T1000 (cell line): ENCODE results near the gene HID1.
"Not testable (repeated sequence)": the region's sequence is repeated elsewhere in the genome, so short reads cannot be mapped to it uniquely, and the experiment has no call there.

Source experiments
- DNase-seq: peaks from one replicate; lab custom pipeline; 2025; ENCODE audit warnings: mixed read lengths; lab: John Stamatoyannopoulos, UW

HID1 gene

DNA sequence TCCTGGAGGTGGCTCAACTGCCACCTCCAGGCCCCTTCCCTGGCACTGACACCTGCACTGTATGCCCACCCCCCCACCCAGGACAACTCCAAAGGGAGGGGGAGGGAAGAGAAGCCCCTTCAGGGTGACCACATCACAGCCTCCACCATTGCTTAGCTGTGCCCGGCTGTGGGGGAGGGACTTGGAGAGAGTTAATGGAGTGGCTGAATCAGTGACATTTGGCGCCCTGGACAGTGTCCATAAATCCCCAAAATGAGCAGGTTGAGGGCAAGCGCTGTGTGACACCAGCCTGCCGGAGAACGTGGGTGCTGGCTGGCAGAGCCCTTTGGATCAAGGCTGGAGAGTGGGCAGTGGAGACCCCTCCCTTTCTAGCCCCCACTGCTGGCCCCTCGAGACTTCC, 50.4 kb downstream of the HID1 start:
- DNase-seq: no peak

GRCh38 chr17:74921769-74922168, 50.8 kb downstream of the HID1 start:
- no peak for DNase-seq

DNA sequence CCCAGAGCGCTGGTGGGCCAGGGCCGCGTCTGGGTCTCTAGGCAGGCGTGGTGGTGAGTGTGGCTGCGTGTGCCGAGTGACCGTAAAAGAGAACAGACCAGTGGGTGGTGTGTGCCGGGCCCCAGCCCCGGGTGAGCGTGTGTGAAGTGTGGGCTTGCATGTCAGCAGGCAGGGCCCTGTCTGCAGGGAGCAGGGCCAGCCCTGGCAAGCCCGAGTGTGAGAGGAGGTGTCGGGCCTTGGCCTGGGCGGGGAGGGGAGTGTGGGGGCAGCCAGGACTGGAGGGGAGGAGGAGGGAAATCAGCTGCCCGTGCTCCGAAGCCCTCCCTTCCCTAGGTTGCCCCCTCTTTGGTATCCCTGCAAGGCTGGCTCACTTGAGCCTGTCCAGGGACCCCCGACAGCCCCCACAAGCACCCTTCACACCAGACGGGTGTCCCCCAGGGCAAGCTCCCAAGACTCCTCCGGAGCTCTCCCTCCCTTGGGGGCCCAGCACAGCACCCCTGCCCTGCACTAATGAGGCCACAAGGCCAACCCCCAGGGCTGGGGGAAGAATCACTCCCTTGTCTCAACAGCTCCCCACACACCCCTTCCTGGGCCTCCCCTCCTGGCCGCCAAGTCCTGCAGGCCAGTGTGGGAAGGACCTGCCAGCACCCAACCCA, 51.4 kb downstream of the HID1 start:
- no peak for DNase-seq

DNA sequence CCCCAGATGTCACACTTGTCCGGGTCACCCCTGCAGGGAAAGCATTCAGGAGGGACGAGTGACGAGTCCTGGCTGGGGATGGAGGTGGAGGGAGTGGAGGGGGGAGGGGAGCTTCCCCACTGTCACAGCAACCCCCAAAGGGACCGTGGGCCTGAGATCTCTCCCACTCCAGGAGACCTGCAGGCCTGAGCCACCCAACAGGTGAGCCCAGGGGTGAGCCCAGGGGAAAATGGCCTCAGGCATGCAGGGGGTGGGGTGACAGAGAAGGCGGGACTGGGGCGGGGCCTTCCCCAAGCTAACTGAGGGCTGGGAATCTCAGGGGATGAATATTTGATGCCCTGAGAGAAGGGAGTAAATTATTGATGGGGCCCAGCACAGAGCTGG, 51.9 kb downstream of the HID1 start:
- DNase-seq: no peak

DNA sequence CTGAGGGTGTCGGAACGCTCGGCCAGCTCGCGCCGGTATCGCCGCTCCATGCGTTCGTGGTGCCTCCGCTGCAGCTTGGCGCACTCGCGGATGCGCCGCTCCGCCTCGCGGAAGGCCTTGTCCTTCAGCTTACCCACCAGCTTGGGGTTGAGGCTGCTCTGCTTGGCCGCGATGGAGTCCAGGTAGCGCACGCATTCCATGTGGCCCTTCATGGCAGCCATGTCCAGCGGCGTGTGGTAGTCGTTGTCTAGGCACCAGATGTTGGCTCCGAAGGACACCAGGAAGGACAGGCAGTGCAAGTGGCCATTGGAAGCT, 52.3 kb downstream of the HID1 start:
- no peak for DNase-seq

GRCh38 chr17:74919440-74920305, 52.9 kb downstream of the HID1 start:
- no peak for DNase-seq

- no peak for DNase-seq
Measured at GRCh38 chr17:74918906-74919305, 53.7 kb downstream of the HID1 start.

DNA sequence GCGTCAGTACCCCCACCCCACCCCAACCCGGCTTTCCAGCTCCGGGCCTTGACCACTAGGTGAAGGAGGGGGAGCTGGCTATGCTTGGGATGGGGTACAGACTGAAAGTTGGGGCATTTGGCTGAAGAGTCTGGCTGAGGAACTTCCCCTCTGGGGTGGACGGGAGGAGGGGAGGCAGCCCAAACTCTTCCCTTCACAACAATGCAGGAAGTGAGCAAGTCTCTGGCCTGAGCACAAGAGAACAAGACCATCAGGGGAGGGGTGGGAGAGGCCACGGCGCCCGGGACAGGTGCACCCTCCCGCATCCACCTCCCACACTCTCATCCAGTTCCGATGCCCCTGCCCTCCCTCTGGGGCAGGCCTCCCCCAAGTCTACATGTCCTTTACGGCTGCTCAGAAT, 55.1 kb downstream of the HID1 start:
- DNase-seq: no peak

GRCh38 chr17:74916851-74917199, 55.7 kb downstream of the HID1 start:
- DNase-seq: no peak

DNA sequence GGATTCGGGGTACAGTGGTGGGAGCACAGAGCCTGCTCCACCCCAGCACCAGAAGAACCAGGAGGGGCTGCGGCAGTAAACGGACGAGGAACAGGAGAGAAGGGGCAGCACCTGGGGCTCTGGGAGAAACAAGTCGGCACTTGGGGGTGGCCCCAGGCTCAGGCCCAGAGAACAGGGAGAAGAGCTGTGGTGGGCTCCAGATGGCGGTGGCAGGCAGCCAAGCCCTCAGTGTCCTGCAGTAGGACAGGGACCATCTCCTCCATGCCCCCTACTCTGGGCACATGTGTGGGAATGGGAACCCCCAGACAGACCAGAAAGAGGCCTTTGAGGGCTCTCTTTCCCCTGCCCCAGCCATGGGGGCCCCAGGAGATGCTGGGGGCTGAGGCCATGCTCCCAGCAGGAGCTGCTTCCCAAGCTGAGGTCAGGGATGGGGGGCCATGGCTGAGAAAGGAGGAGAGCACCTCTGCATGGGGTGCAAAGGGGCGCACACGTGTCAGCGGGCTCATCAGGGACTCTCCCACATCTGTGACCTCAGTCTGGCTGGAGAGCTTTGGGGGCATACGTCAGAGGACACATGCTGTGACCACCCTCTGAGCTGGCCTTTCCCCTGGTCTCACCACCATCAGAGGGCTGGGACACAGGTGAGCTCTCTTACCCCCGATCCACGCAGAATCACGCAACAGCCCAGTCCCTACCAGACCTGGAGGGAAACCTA, 56.3 kb downstream of the HID1 start:
- no peak for DNase-seq

- not testable (repeated sequence) for DNase-seq
Measured at GRCh38 chr17:74911423-74911822, 61.1 kb downstream of the HID1 start.

GRCh38 chr17:74909097-74909496, 63.5 kb downstream of the HID1 start:
- DNase-seq: not testable (repeated sequence)

DNA sequence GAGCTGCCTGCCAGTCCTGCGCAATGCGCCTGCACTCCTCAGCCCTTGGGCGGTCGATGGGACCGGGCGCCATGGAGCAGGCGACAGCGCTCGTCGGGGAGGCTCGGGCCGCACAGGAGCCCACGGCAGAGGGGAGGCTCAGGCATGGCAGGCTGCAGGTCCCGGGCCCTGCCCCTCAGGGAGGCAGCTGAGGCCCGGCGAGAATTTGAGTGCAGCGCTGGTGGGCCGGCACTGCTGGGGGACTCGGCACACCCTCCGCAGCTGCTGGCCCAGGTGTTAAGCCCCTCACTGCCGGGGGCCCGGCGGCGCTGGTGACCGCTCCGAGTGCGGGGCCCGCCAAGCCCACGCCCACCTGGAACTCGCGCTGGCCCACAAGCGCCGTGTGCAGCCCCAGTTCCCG, 65.5 kb downstream of the HID1 start:
- no peak for DNase-seq

GRCh38 chr17:74906214-74906793, 66.3 kb downstream of the HID1 start:
- DNase-seq: not testable (repeated sequence)

DNA sequence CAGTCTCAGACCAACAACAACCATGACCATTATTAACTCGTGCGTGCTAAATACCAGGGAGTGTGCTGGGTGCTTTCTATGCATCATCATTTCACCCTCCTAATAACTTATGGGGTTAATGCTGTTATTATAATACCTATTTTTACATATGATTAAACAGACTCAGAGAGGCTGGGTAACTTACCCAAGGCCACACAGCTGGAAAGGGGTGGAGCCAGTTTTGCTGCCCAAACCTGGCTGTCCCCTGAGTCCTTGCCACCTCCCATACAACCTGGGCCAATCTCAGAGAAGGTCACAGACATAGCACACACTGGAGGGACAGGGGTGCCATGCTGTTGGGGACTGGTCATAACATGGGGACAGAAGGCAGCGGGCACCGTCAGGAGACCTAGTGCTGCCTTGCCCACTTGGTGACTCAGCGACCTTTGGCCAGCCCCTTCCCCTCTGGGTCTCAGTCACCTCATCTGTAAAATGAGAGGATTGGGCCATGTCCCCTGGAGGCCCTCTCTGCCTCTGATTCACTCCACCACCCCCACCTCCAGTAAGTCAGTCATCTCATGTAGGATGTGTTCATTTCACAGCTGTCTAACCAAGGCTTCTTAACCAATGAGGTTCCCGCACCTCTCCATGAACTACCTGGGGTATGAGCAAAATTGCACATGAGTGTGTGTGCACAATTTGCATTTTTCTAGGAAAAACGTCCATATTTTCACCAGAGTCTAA, 67.7 kb downstream of the HID1 start:
- no peak for DNase-seq

DNA sequence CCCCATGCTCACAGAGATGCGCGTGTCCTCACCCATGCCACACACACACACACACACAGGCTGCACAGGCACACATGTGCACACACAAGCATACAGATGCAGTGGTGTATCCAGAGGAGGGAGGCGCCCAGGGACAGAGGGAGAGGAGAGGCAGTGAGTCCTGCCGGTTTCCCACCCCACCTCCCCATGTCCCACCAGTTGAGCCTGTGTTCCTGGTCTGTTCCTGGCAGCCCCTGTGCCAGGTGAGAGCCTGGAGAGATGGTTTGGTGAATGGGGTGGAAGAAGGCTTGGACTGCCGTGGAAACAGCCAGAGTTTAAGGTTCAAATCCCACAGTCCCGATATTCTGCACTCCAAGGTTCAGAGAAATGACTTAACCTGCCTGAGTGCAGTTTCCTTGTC, 68.9 kb downstream of the HID1 start:
- DNase-seq: no peak

- DNase-seq: no peak
Measured at GRCh38 chr17:74903034-74903433, 69.5 kb downstream of the HID1 start.

GRCh38 chr17:74901353-74902135, 71.0 kb downstream of the HID1 start:
- DNase-seq: no peak
